HepG2 (cell line): ENCODE measurements around the gene TNMD. TPM values are rescaled to one million over a fixed set of nuclear protein-coding genes. Genes with fewer than 3 reads are reported as not detected.

ENCODE experiments used
- CENPBD1 ChIP-seq: sonication (generic); formaldehyde crosslinking; IDR thresholded peaks from 2 replicates; pipeline ENCODE4 v1.8.0; 2022; ENCODE audit warnings: missing genetic modification reagents, low read depth, mild to moderate bottlenecking, borderline replicate concordance
- NONO ChIP-seq, 2 experiments: fragments of 450-650 bp in 1 of 2; sonication (generic) in 1 of 2; formaldehyde crosslinking in 1 of 2; IDR thresholded peaks in 1 of 2; conservative IDR thresholded peaks in 1 of 2; 2 replicates each; pipeline versions ENCODE4 v1.6.1 to v1.8.0; 2017 to 2022; ENCODE audit warnings: mild to moderate bottlenecking in 1 of 2, missing genetic modification reagents in 1 of 2, moderate library complexity in 1 of 2
- PHF20 ChIP-seq: sonication (generic); formaldehyde crosslinking; IDR thresholded peaks from 2 replicates; pipeline ENCODE4 v1.5.0; 2020; ENCODE audit warnings: mild to moderate bottlenecking, missing genetic modification reagents
- POLR2AphosphoS5 ChIP-seq: IDR thresholded peaks from 2 replicates; pipeline ENCODE4 v1.6.1; 2012; ENCODE audit warnings: low read depth, low read length
- SMAD3 ChIP-seq: sonication (generic); formaldehyde crosslinking; IDR thresholded peaks from 2 replicates; pipeline ENCODE4 v1.4.0; 2020; ENCODE audit warnings: missing genetic modification reagents
- SP4 ChIP-seq: sonication (generic); formaldehyde crosslinking; IDR thresholded peaks from 2 replicates; pipeline ENCODE4 v1.8.1; 2023; ENCODE audit warnings: mild to moderate bottlenecking, missing genetic modification reagents
- SPEN ChIP-seq: sonication (generic); formaldehyde crosslinking; IDR thresholded peaks from 2 replicates; pipeline ENCODE4 v1.5.1; 2020; ENCODE audit warnings: low read depth, mild to moderate bottlenecking, missing genetic modification reagents
- STAG1 ChIP-seq: sonication (generic); formaldehyde crosslinking; IDR thresholded peaks from 2 replicates; pipeline ENCODE4 v1.4.0; 2020; ENCODE audit warnings: missing genetic modification reagents
- THRA ChIP-seq: sonication (generic); formaldehyde crosslinking; IDR thresholded peaks from 2 replicates; pipeline ENCODE4 v1.4.0; 2020; ENCODE audit warnings: missing genetic modification reagents, borderline replicate concordance
- YEATS4 ChIP-seq: sonication (generic); formaldehyde crosslinking; IDR thresholded peaks from 2 replicates; pipeline ENCODE4 v1.4.0; 2020; ENCODE audit warnings: missing genetic modification reagents, borderline replicate concordance
- ZFP41 ChIP-seq: sonication (generic); formaldehyde crosslinking; IDR thresholded peaks from 2 replicates; pipeline ENCODE4 v1.4.0; 2020; ENCODE audit warnings: mild to moderate bottlenecking, missing genetic modification reagents, borderline replicate concordance
- ZFY ChIP-seq: sonication (generic); formaldehyde crosslinking; IDR thresholded peaks from 2 replicates; pipeline ENCODE4 v1.4.0; 2020; ENCODE audit warnings: missing genetic modification reagents
- ZNF281 ChIP-seq: sonication (generic); formaldehyde crosslinking; IDR thresholded peaks from 2 replicates; pipeline ENCODE4 v1.4.0; 2020; ENCODE audit warnings: missing genetic modification reagents, borderline replicate concordance
- ZNF383 ChIP-seq: sonication (generic); formaldehyde crosslinking; IDR thresholded peaks from 2 replicates; pipeline ENCODE4 v1.4.0; 2020; ENCODE audit warnings: missing genetic modification reagents, mild to moderate bottlenecking, borderline replicate concordance
- ZNF501 ChIP-seq: sonication (generic); formaldehyde crosslinking; IDR thresholded peaks from 2 replicates; pipeline ENCODE4 v1.5.1; 2020; ENCODE audit warnings: mild to moderate bottlenecking, moderate library complexity, missing genetic modification reagents
- ZNF574 ChIP-seq: sonication (generic); formaldehyde crosslinking; IDR thresholded peaks from 2 replicates; pipeline ENCODE4 v1.4.0; 2020; ENCODE audit warnings: missing genetic modification reagents
- ZNF720 ChIP-seq: sonication (generic); formaldehyde crosslinking; IDR thresholded peaks from 2 replicates; pipeline ENCODE4 v1.4.0; 2020; ENCODE audit warnings: missing genetic modification reagents
- polyA plus RNA-seq, 8 experiments: library from polyadenylated mRNA; depleted of rRNA in 3 of 8; stranded (reverse) in 7 of 8; unstranded in 1 of 8; fragments of >200 nt; fragmentation: Illumina TruSeq in 4 of 8; extraction: Trizol in 4 of 8; gene quantifications; 2 replicates each; pipeline versions ENCODE4 v1.2.1 to v1.2.3, GENCODE V29; 2011 to 2016; ENCODE audit warnings: low read depth in 4 of 8, missing spikeins in 1 of 8, mixed read lengths in 1 of 8; ENCODE audit not compliant: insufficient read depth in 1 of 8
- total RNA-seq, 5 experiments: library from RNA; depleted of rRNA; stranded (reverse); fragments of >200 nt; fragmentation: Illumina TruSeq; extraction: Trizol; gene quantifications; 2 replicates each; pipeline ENCODE4 v1.2.3, GENCODE V29; 2016; ENCODE audit warnings: low read depth in 1 of 5
- TF ChIP-seq, protein P1 (sequence below): sonication (generic); formaldehyde crosslinking; IDR thresholded peaks from 2 replicates; pipeline ENCODE4 v1.4.0; 2020; ENCODE audit warnings: mild to moderate bottlenecking, missing genetic modification reagents

TNMD gene
- total and polyA plus RNA-seq, 2 of the 13 experiments (the other 11 are each of a cell fraction or from before 2014, with no cell fraction given) = not detected

- TF ChIP-seq THRA (CRISPR knock-in tag) (no peak), CENPBD1 (no peak), STAG1 (0 out of 2 replicates have a peak, but pooled peaks have one; percentile 4), ZNF281 (no peak), PHF20 (CRISPR knock-in tag) (no peak), POLR2AphosphoS5 (peak; percentile 71), ZNF574 (peak; percentile 82), NONO (IDR thresholded peaks at IDR 0.05) (no peak), NONO (CRISPR knock-in tag; conservative IDR thresholded peaks at IDR 0.05) (0 out of 2 replicates have a peak, but pooled peaks have one; percentile 19), ZNF720 (no peak), ZFY (CRISPR knock-in tag) (peak; percentile 64; the same call in 1 of the 2 replicates), YEATS4 (CRISPR knock-in tag) (no peak), SMAD3 (CRISPR knock-in tag) (0 out of 2 replicates have a peak, but pooled peaks have one; percentile 20), SP4 (CRISPR knock-in tag) (no peak), ZFP41 (CRISPR knock-in tag) (no peak), ZNF383 (no peak), ZNF501 (CRISPR knock-in tag) (peak; percentile 39; the same call in 1 of the 2 replicates), SPEN (CRISPR knock-in tag) (no peak)
- TF ChIP-seq, protein P1, sequence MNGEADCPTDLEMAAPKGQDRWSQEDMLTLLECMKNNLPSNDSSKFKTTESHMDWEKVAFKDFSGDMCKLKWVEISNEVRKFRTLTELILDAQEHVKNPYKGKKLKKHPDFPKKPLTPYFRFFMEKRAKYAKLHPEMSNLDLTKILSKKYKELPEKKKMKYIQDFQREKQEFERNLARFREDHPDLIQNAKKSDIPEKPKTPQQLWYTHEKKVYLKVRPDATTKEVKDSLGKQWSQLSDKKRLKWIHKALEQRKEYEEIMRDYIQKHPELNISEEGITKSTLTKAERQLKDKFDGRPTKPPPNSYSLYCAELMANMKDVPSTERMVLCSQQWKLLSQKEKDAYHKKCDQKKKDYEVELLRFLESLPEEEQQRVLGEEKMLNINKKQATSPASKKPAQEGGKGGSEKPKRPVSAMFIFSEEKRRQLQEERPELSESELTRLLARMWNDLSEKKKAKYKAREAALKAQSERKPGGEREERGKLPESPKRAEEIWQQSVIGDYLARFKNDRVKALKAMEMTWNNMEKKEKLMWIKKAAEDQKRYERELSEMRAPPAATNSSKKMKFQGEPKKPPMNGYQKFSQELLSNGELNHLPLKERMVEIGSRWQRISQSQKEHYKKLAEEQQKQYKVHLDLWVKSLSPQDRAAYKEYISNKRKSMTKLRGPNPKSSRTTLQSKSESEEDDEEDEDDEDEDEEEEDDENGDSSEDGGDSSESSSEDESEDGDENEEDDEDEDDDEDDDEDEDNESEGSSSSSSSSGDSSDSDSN (CRISPR knock-in tag) = peak; percentile 24; the same call in 1 of the 2 replicates
These were observed 51.7 kb downstream of the TNMD start, which contains the start of gene TSPAN6 (continued) for GRCh38 chrX:100636321-100636991.
